Measurements from ENCODE around the gene PRAC2. TPM values are rescaled to one million over a fixed set of nuclear protein-coding genes. Genes with fewer than 3 reads are reported as not detected.

The PRAC2 gene
- total and polyA plus RNA-seq, 2 of the 13 experiments (the other 11 are each of a cell fraction or from before 2014, with no cell fraction given) = not detected

GRCh38 chr17:48749621-48750553 is 26.9 kb downstream of the PRAC2 start (continued):
- TF ChIP-seq FOSL1 (CRISPR knock-in tag; IDR thresholded peaks at IDR 0.05; ENCODE audit: borderline replicate concordance) = no peak
- no peak for TF ChIP-seq ZNF121 (CRISPR knock-in tag; IDR thresholded peaks at IDR 0.05)

DNA sequence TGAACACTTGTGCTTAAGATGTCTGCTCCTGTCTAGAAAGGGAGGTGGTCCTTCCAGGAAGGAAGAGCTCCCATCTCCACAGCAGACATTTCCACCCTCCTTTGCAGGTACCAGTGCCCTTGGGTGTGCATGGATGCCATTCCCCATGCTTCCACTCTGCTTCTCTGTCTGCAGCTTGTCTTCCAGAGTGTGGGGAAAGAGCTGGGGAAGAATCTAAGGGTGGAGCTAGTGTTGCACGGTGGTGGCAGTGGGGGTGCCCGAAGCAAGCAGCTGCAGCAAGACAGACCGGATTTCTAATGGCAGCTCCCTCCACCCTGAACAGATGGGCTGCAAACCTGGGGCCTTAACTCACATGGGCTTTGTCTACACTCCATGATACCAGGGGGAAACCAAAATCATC is 28.2 kb downstream of the PRAC2 start:
- 0% methylated on average over 3 of the region's 3 CpGs for WGBS (ENCODE audit: low lambda C conversion rate)
- Histone ChIP-seq H3K4me3 (replicated peaks in 1 of 3; ENCODE audit: insufficient read depth in 1 of 3, low read depth in 2 of 3, low read length in 3 of 3) (no peak overlapping the region), H4K20me1 (ENCODE audit: insufficient read depth, low read length) (no peaks in the 10 kb centered on the region), H3K79me2 (ENCODE audit: insufficient read depth, low read length) (no peaks in the 10 kb centered on the region), H3K4me2 (ENCODE audit: low read depth, low read length) (no peak overlapping the region), H3K27me3 (ENCODE audit: control insufficient read depth in 1 of 2, insufficient read depth in 2 of 2, low read length in 2 of 2) (peaks cover 48 to 95% of the 10 kb centered on the region in 2 experiments), H2AFZ (ENCODE audit: low read length) (no peak overlapping the region), H3K9me3 (ENCODE audit: low read length) (no peaks in the 10 kb centered on the region), H3K27ac (ENCODE audit: extremely low read length, insufficient read depth, low read length) (no peak overlapping the region), H3K4me1 (ENCODE audit: insufficient read depth, low read length) (no peaks in the 10 kb centered on the region), H3K36me3 (replicated peaks in 1 of 2; ENCODE audit: control insufficient read depth in 1 of 2, insufficient read depth in 2 of 2, low read length in 2 of 2) (no peaks in the 10 kb centered on the region), H3K9ac (ENCODE audit: insufficient read depth, low read depth, low read length) (no peak overlapping the region)
- CTCF ChIA-PET (ENCODE audit: low intra/inter-chr PET ratio, low total read pairs) = no interaction called here
- in situ Hi-C loops (cut with HindIII; ENCODE audit: extremely low pct_ligation_motif_present, low pct_unique_long_range_greater_than_20kb) (no loop called here), intact Hi-C loops (cut with micrococcal nuclease; ENCODE audit: unreplicated experiment) (no loop called here)
- no peak; the same call in 2 of the 3 replicates for ATAC-seq
- BruUV-seq (replicated peaks) = no TSS peak
- DNase-seq (ENCODE audit: low spot score) = no peak
- POLR2A ChIA-PET = no interaction called here
- TF ChIP-seq TFDP1 (CRISPR knock-in tag; IDR thresholded peaks at IDR 0.05; ENCODE audit: borderline replicate concordance) (no peak), ZMYM4 (CRISPR knock-in tag; IDR thresholded peaks at IDR 0.05) (no peak), CCAR2 (optimal IDR thresholded peaks at IDR 0.05; ENCODE audit: low read depth, low read length) (no peak), ZNF10 (CRISPR knock-in tag; IDR thresholded peaks at IDR 0.05; ENCODE audit: borderline replicate concordance, low read depth) (no peak), JARID2 (CRISPR knock-in tag; IDR thresholded peaks at IDR 0.05; ENCODE audit: insufficient replicate concordance) (no peak), SAFB2 (CRISPR knock-in tag; IDR thresholded peaks at IDR 0.05; ENCODE audit: borderline replicate concordance, low read depth) (no peak), AGO1 (IDR thresholded peaks at IDR 0.05; ENCODE audit: low read depth, low read length, poor library complexity, severe bottlenecking) (no peak), ZNF124 (CRISPR knock-in tag; IDR thresholded peaks at IDR 0.05) (no peak), STAG1 (CRISPR knock-in tag; IDR thresholded peaks at IDR 0.05) (no peak), ZNF451 (CRISPR knock-in tag; IDR thresholded peaks at IDR 0.05) (no peak), MLXIP (CRISPR knock-in tag; IDR thresholded peaks at IDR 0.05; ENCODE audit: borderline replicate concordance) (no peak)
- no peak for FAIRE-seq

Measured in HepG2 (cell line).